HepG2 (cell line): ENCODE results near the gene ZBP1. TPM values are rescaled to one million over a fixed set of nuclear protein-coding genes. Genes with fewer than 3 reads are reported as not detected.

Experiments
- ATAC-seq: fragments of 200-7000 bp; cut with Tn5 transposase; 3 replicates; pipeline ENCODE4 v1.9.1; 2020; ENCODE audit warnings: mild to moderate bottlenecking, moderate library complexity
- BruUV-seq: library from RNA; stranded (reverse); fragments of 400-500 nt; replicated peaks from 2 replicates; lab custom pipeline; 2021; lab: Mats Ljungman, UMichigan
- CTCF ChIA-PET: fragments of 300-600 bp; formaldehyde crosslinking; extraction: SDS; loops from one replicate; lab custom pipeline; 2021; ENCODE audit warnings: low total read pairs, inconsistent platforms, low intra/inter-chr PET ratio; lab: Yijun Ruan, JAX
- POLR2A ChIA-PET: fragments of 350-600 bp; sonication (Branson Sonifier 250); formaldehyde crosslinking; loops from one replicate; lab custom pipeline; 2020; ENCODE audit warnings: antibody characterized with exemption, inconsistent platforms; lab: Yijun Ruan, JAX
- DNase-seq: peaks from one replicate; pipeline ENCODE4 v3.0.0-alpha.2; 2015; ENCODE audit warnings: low spot score
- FAIRE-seq: peaks from 3 replicates; lab custom pipeline; 2011; peaks lifted over from hg19 to GRCh38; lab: Jason Lieb, UNC
- H2AFZ ChIP-seq: one replicate; pipeline ENCODE4 v1.6.1; 2011; ENCODE audit warnings: low read length, inconsistent platforms
- H3K27ac ChIP-seq: fragments of 300-600 bp; 3 replicates; pipeline ENCODE4 v1.8.0; 2011; ENCODE audit warnings: mixed run types, mild to moderate bottlenecking, mixed read lengths, low read length, inconsistent platforms; ENCODE audit not compliant: insufficient read depth; ENCODE audit errors: extremely low read length
- H3K27me3 ChIP-seq, 2 experiments: fragments of 200-600 bp in 1 of 2; 2 replicates in 1 of 2; 3 replicates in 1 of 2; pipeline versions ENCODE4 v1.6.0 to v1.8.0; 2011; ENCODE audit warnings: low read length in 2 of 2, mild to moderate bottlenecking in 2 of 2, moderate library complexity in 2 of 2, inconsistent platforms in 1 of 2; ENCODE audit not compliant: insufficient read depth in 2 of 2, control insufficient read depth in 1 of 2
- H3K36me3 ChIP-seq, 2 experiments: fragments of 200-600 bp in 1 of 2; replicated peaks in 1 of 2; 2 replicates in 1 of 2; 3 replicates in 1 of 2; pipeline versions ENCODE4 v1.5.1 to v1.8.0; 2011; ENCODE audit warnings: low read length in 2 of 2, inconsistent platforms in 1 of 2; ENCODE audit not compliant: insufficient read depth in 2 of 2, control insufficient read depth in 1 of 2
- H3K4me1 ChIP-seq: 2 replicates; pipeline ENCODE4 v1.5.1; 2012; ENCODE audit warnings: low read length, inconsistent platforms; ENCODE audit not compliant: insufficient read depth
- H3K4me2 ChIP-seq: 2 replicates; pipeline ENCODE4 v1.6.0; 2011; ENCODE audit warnings: low read depth, low read length, inconsistent platforms
- H3K4me3 ChIP-seq, 3 experiments: fragments of 200-600 bp in 1 of 3; sonication (generic), shearing (Covaris generic) in 1 of 3; replicated peaks in 1 of 3; 2 replicates each; pipeline ENCODE4 v1.5.1; 2011 to 2016; ENCODE audit warnings: low read length in 3 of 3, inconsistent platforms in 2 of 3, low read depth in 2 of 3, mild to moderate bottlenecking in 2 of 3, control low read depth in 1 of 3, mixed read lengths in 1 of 3; ENCODE audit not compliant: insufficient read depth in 1 of 3
- H3K79me2 ChIP-seq: one replicate; pipeline ENCODE4 v1.6.1; 2011; ENCODE audit warnings: low read length, inconsistent platforms; ENCODE audit not compliant: insufficient read depth
- H3K9ac ChIP-seq: 2 replicates; pipeline ENCODE4 v1.6.0; 2011; ENCODE audit warnings: mild to moderate bottlenecking, low read depth, low read length, inconsistent platforms; ENCODE audit not compliant: insufficient read depth
- H3K9me3 ChIP-seq: 2 replicates; pipeline ENCODE4 v1.5.1; 2012; ENCODE audit warnings: mild to moderate bottlenecking, low read length
- H4K20me1 ChIP-seq: 2 replicates; pipeline ENCODE4 v1.6.0; 2011; ENCODE audit warnings: inconsistent platforms, mild to moderate bottlenecking, low read length, moderate library complexity; ENCODE audit not compliant: insufficient read depth
- CREB1 ChIP-seq, 2 experiments: fragments of 450-650 bp in 1 of 2; IDR thresholded peaks; 2 replicates each; pipeline ENCODE4 v1.6.1; 2016 to 2017; ENCODE audit warnings: control low read depth in 1 of 2, mild to moderate bottlenecking in 1 of 2, missing compliant biosample characterization in 1 of 2, missing genetic modification characterization in 1 of 2
- POLR2A ChIP-seq, 2 experiments: IDR thresholded peaks; 2 replicates each; pipeline ENCODE4 v1.6.1; 2011; ENCODE audit warnings: low read depth in 2 of 2, low read length in 2 of 2, mild to moderate bottlenecking in 1 of 2, moderate library complexity in 1 of 2; ENCODE audit not compliant: insufficient read depth in 1 of 2
- POLR2AphosphoS2 ChIP-seq: IDR thresholded peaks from 2 replicates; pipeline ENCODE4 v1.6.1; 2011; ENCODE audit warnings: low read depth, low read length, improper control_type of control experiment
- SMC3 ChIP-seq: IDR thresholded peaks from 2 replicates; pipeline ENCODE4 v1.6.1; 2011; ENCODE audit warnings: low read length, improper control_type of control experiment
- ZNF501 ChIP-seq: sonication (generic); formaldehyde crosslinking; IDR thresholded peaks from 2 replicates; pipeline ENCODE4 v1.5.1; 2020; ENCODE audit warnings: mild to moderate bottlenecking, moderate library complexity, missing genetic modification reagents
- ZNF550 ChIP-seq: sonication (generic); formaldehyde crosslinking; IDR thresholded peaks from 2 replicates; pipeline ENCODE4 v1.4.0; 2020; ENCODE audit warnings: mild to moderate bottlenecking, missing genetic modification reagents, borderline replicate concordance
- WGBS: methylation state at CpG from one replicate; pipeline ENCODE4 v1.1.6; 2017; ENCODE audit warnings: low lambda C conversion rate; 5-methylcytosine and 5-hydroxymethylcytosine counted together
- in situ Hi-C: cut with HindIII; loops from 2 replicates; pipeline ENCODE4 v1.10.0; 2017; ENCODE audit warnings: low pct_unique_long_range_greater_than_20kb; ENCODE audit not compliant: extremely low pct_ligation_motif_present
- intact Hi-C: fragments of 100-400 bp; cut with micrococcal nuclease; formaldehyde crosslinking; loops from one replicate; pipeline ENCODE4 v1.10.0; 2022; ENCODE audit not compliant: unreplicated experiment
- polyA plus RNA-seq, 8 experiments: library from polyadenylated mRNA; depleted of rRNA in 3 of 8; stranded (reverse) in 7 of 8; unstranded in 1 of 8; fragments of >200 nt; fragmentation: Illumina TruSeq in 4 of 8; extraction: Trizol in 4 of 8; gene quantifications; 2 replicates each; pipeline versions ENCODE4 v1.2.1 to v1.2.3, GENCODE V29; 2011 to 2016; ENCODE audit warnings: low read depth in 4 of 8, missing spikeins in 1 of 8, mixed read lengths in 1 of 8; ENCODE audit not compliant: insufficient read depth in 1 of 8
- total RNA-seq, 5 experiments: library from RNA; depleted of rRNA; stranded (reverse); fragments of >200 nt; fragmentation: Illumina TruSeq; extraction: Trizol; gene quantifications; 2 replicates each; pipeline ENCODE4 v1.2.3, GENCODE V29; 2016; ENCODE audit warnings: low read depth in 1 of 5
- TF ChIP-seq, protein P1 (sequence below): IDR thresholded peaks from 2 replicates; pipeline ENCODE4 v1.6.1; 2016; ENCODE audit warnings: low read depth, control low read depth
- TF ChIP-seq, protein P2 (sequence below): sonication (generic); formaldehyde crosslinking; IDR thresholded peaks from 2 replicates; pipeline ENCODE4 v1.4.0; 2020; ENCODE audit warnings: missing genetic modification reagents, mild to moderate bottlenecking, borderline replicate concordance

The ZBP1 gene
- total and polyA plus RNA-seq, 2 of the 13 experiments (the other 11 are each of a cell fraction or from before 2014, with no cell fraction given): not detected

DNA sequence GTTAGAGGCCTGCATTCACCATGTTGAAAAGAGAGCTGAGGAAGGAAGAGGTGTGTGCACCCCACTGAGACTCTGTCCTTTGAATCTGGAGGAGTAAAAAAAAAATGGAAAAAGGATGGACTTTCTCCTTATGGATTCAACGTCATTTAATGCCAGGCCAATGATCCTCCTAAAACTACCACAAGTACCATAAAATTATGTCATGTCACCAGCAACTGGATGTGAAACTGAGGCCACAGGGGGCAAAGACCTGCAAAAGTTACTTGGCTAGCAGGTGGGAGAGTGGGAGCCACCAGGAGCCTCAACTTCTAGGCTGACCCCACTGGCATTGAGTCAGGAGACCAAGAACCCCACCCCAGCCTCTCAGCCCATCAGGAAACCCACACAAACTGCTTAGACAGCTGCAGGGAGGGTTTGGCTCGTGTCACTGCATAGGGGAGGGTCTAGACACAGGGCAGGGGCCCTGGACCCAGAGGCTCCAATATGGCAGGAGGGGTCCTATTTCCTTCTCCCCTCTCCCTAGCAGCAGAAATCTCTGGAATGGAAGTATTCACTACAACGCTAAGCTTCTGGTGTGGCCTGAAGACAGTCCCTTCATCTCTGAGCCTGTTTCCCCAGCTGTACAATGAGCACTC, 48.3 kb downstream of the ZBP1 start:
- FAIRE-seq (no peak), DNase-seq (no peak), ATAC-seq (no peak)
- BruUV-seq: no TSS peak
- peaks cover 1 to 12% of the 10 kb centered on the region in 2 experiments; a peak in 3 of 5 replicates for H3K27me3 ChIP-seq
- H3K4me3 ChIP-seq: no peak overlapping the region
- ChIA-PET POLR2A (interaction anchor here (1.1 to 12.9 kb wide), 4 partner anchors 9 to 15 kb away, joined by 3 to 96 read pairs (median 5); partner anchors contain the start of gene PCK1), CTCF (no interaction called here)
- no peak overlapping the region for H3K9ac ChIP-seq
- WGBS: 47% methylated on average over 2 of the region's 3 CpGs
- no peak overlapping the region for H3K27ac ChIP-seq
- intact Hi-C loops (no loop called here), in situ Hi-C loops (no loop called here)
- H3K4me2 ChIP-seq: no peak overlapping the region
- no peaks in the 10 kb centered on the region for H4K20me1 ChIP-seq
- H3K4me1 ChIP-seq: peaks cover 62% of the 10 kb centered on the region
- H3K9me3 ChIP-seq: no peaks in the 10 kb centered on the region
- TF ChIP-seq, protein P1, sequence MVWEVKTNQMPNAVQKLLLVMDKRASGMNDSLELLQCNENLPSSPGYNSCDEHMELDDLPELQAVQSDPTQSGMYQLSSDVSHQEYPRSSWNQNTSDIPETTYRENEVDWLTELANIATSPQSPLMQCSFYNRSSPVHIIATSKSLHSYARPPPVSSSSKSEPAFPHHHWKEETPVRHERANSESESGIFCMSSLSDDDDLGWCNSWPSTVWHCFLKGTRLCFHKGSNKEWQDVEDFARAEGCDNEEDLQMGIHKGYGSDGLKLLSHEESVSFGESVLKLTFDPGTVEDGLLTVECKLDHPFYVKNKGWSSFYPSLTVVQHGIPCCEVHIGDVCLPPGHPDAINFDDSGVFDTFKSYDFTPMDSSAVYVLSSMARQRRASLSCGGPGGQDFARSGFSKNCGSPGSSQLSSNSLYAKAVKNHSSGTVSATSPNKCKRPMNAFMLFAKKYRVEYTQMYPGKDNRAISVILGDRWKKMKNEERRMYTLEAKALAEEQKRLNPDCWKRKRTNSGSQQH (CRISPR knock-in tag): 0 out of 2 replicates have a peak, but pooled peaks have one; percentile 4
- TF ChIP-seq, protein P2, sequence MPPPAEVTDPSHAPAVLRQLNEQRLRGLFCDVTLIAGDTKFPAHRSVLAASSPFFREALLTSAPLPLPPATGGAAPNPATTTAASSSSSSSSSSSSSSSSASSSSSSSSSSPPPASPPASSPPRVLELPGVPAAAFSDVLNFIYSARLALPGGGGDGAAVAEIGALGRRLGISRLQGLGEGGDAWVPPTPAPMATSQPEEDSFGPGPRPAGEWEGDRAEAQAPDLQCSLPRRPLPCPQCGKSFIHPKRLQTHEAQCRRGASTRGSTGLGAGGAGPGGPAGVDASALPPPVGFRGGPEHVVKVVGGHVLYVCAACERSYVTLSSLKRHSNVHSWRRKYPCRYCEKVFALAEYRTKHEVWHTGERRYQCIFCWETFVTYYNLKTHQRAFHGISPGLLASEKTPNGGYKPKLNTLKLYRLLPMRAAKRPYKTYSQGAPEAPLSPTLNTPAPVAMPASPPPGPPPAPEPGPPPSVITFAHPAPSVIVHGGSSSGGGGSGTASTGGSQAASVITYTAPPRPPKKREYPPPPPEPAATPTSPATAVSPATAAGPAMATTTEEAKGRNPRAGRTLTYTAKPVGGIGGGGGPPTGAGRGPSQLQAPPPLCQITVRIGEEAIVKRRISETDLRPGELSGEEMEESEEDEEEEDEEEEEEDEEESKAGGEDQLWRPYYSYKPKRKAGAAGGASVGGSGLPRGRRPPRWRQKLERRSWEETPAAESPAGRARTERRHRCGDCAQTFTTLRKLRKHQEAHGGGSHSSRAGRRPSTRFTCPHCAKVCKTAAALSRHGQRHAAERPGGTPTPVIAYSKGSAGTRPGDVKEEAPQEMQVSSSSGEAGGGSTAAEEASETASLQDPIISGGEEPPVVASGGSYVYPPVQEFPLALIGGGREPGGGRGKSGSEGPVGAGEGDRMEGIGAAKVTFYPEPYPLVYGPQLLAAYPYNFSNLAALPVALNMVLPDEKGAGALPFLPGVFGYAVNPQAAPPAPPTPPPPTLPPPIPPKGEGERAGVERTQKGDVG (CRISPR knock-in tag): no peak
- TF ChIP-seq POLR2AphosphoS2 (peak; percentile 83), SMC3 (0 out of 2 replicates have a peak, but pooled peaks have one; percentile 3), CREB1 (IDR thresholded peaks at IDR 0.05) (0 out of 2 replicates have a peak, but pooled peaks have one; percentile 10), CREB1 (CRISPR knock-in tag; IDR thresholded peaks at IDR 0.05) (no peak), ZNF501 (CRISPR knock-in tag) (0 out of 2 replicates have a peak, but pooled peaks have one; percentile 6), POLR2A (IDR thresholded peaks at IDR 0.05; ENCODE audit: insufficient read depth in 1 of 2, low read depth in 2 of 2, low read length in 2 of 2) (peak in 1 of 2 experiments; percentile 45; a peak in 1 of 4 replicates), ZNF550 (CRISPR knock-in tag) (no peak)
- H3K36me3 ChIP-seq: no peaks in the 10 kb centered on the region
- no peak overlapping the region for H2AFZ ChIP-seq
- no peaks in the 10 kb centered on the region for H3K79me2 ChIP-seq
